K562 (cell line): Measurements from ENCODE around the gene TXNRD2. TPM values are rescaled to one million over a fixed set of nuclear protein-coding genes. Genes with fewer than 3 reads are reported as not detected.

Source experiments
- ADNP ChIP-seq: fragments of 200-800 bp; sonication (Bioruptor generic); IDR thresholded peaks from 2 replicates; pipeline ENCODE4 v1.6.1; 2016; ENCODE audit warnings: missing genetic modification characterization, missing compliant biosample characterization
- BCL6 ChIP-seq: fragments of 250-450 bp; sonication (Bioruptor Pico); IDR thresholded peaks from 2 replicates; pipeline ENCODE4 v1.4.0; 2020
- BRD4 ChIP-seq: fragments of 200-600 bp; sonication (generic); IDR thresholded peaks from 2 replicates; pipeline ENCODE4 v1.6.1; 2017; ENCODE audit warnings: inconsistent platforms
- CCNT2 ChIP-seq: IDR thresholded peaks from 2 replicates; pipeline ENCODE4 v1.6.1; 2011; ENCODE audit warnings: borderline replicate concordance, low read depth, mild to moderate bottlenecking, moderate library complexity, mixed read lengths, low read length; ENCODE audit not compliant: insufficient read length; ENCODE audit errors: extremely low read depth
- CHD2 ChIP-seq: IDR thresholded peaks from 2 replicates; pipeline ENCODE4 v1.6.1; 2011; ENCODE audit warnings: low read depth, low read length
- CREB3 ChIP-seq: fragments of 450-650 bp; conservative IDR thresholded peaks from 2 replicates; pipeline ENCODE4 v1.6.1; 2016; ENCODE audit warnings: missing genetic modification characterization, low read depth, mild to moderate bottlenecking, missing compliant biosample characterization, moderate library complexity
- ELF1 ChIP-seq: fragments of 200-800 bp; sonication (Bioruptor generic); IDR thresholded peaks from 2 replicates; pipeline ENCODE4 v1.6.1; 2016; ENCODE audit warnings: missing genetic modification characterization, missing compliant biosample characterization
- HDGF ChIP-seq: fragments of 450-650 bp; IDR thresholded peaks from 2 replicates; pipeline ENCODE4 v1.6.1; 2016
- KLF6 ChIP-seq: fragments of 250-450 bp; sonication (Bioruptor Pico); IDR thresholded peaks from 2 replicates; pipeline ENCODE4 v1.4.0; 2020; ENCODE audit warnings: mild to moderate bottlenecking, moderate library complexity, borderline replicate concordance
- MCM2 ChIP-seq: fragments of 450-650 bp; IDR thresholded peaks from 2 replicates; pipeline ENCODE4 v1.6.1; 2017; ENCODE audit warnings: low read depth, mild to moderate bottlenecking
- MITF ChIP-seq: IDR thresholded peaks from 2 replicates; pipeline ENCODE4 v1.6.1; 2014; ENCODE audit warnings: antibody characterized with exemption
- NRF1 ChIP-seq, 2 experiments: fragments of 450-650 bp; IDR thresholded peaks in 1 of 2; conservative IDR thresholded peaks in 1 of 2; 2 replicates each; pipeline ENCODE4 v1.6.1; 2014; ENCODE audit warnings: mild to moderate bottlenecking in 2 of 2
- RBM25 ChIP-seq: fragments of 200-400 bp; formaldehyde crosslinking; IDR thresholded peaks from 2 replicates; pipeline ENCODE4 v1.6.1; 2018; ENCODE audit warnings: low read length, low read depth, moderate library complexity; ENCODE audit not compliant: severe bottlenecking
- RFX1 ChIP-seq: fragments of 450-650 bp; IDR thresholded peaks from 2 replicates; pipeline ENCODE4 v1.6.1; 2016; ENCODE audit warnings: mild to moderate bottlenecking, moderate library complexity
- RHOXF2B ChIP-seq: fragments of 250-450 bp; sonication (Bioruptor Pico); conservative IDR thresholded peaks from 2 replicates; pipeline ENCODE4 v1.5.1; 2021
- SAFB ChIP-seq: fragments of 200-400 bp; formaldehyde crosslinking; IDR thresholded peaks from 2 replicates; pipeline ENCODE4 v1.6.1; 2017; ENCODE audit warnings: low read depth, low read length, borderline replicate concordance
- SIN3B ChIP-seq: fragments of 450-650 bp; IDR thresholded peaks from 2 replicates; pipeline ENCODE4 v1.6.1; 2017; ENCODE audit warnings: low read depth, mild to moderate bottlenecking, moderate library complexity
- SMAD2 ChIP-seq: fragments of 150-350 bp; IDR thresholded peaks from 2 replicates; pipeline ENCODE4 v1.6.1; 2014; ENCODE audit warnings: low read depth, mild to moderate bottlenecking, low read length
- TBP ChIP-seq: optimal IDR thresholded peaks from 2 replicates; pipeline ENCODE3; 2011; ENCODE audit warnings: low read depth, low read length, improper control_type of control experiment
- U2AF2 ChIP-seq: fragments of 200-400 bp; formaldehyde crosslinking; optimal IDR thresholded peaks from 2 replicates; pipeline ENCODE3; 2017; ENCODE audit warnings: low read depth, mild to moderate bottlenecking, low read length
- ZNF717 ChIP-seq: fragments of 250-450 bp; sonication (Bioruptor Pico); IDR thresholded peaks from 2 replicates; pipeline ENCODE4 v1.5.0; 2021
- ZNF778 ChIP-seq: fragments of 450-650 bp; formaldehyde crosslinking; IDR thresholded peaks from 2 replicates; pipeline ENCODE4 v1.4.0; 2020; ENCODE audit warnings: mild to moderate bottlenecking, moderate library complexity
- polyA plus RNA-seq, 8 experiments: library from polyadenylated mRNA; depleted of rRNA in 4 of 8; stranded (reverse) in 5 of 8; unstranded in 3 of 8; fragments of >200 nt; fragmentation: Nextera tagmentation in 2 of 8; fragmentation: Illumina TruSeq in 1 of 8; extraction: Ambion mirVana in 2 of 8; extraction: Trizol in 1 of 8; gene quantifications; 2 replicates each; pipeline versions ENCODE4 v1.2.1 to v1.2.3, GENCODE V29; 2011 to 2014; ENCODE audit warnings: inconsistent platforms in 1 of 8, missing spikeins in 1 of 8
- total RNA-seq, 7 experiments: library from RNA; depleted of rRNA in 6 of 7; stranded (reverse); fragments of >200 nt in 6 of 7; fragmentation: Illumina TruSeq in 2 of 7; extraction: Trizol in 2 of 7; gene quantifications; 2 replicates each; pipeline versions ENCODE4 v1.2.1 to v1.2.3, GENCODE V29; 2011 to 2021; ENCODE audit warnings: low replicate concordance in 1 of 7
- TF ChIP-seq, protein P1 (sequence below), 2 experiments: fragments of 450-650 bp; IDR thresholded peaks; 2 replicates each; pipeline ENCODE4 v1.6.1; 2016
- TF ChIP-seq, protein P2 (sequence below): fragments of 450-650 bp; IDR thresholded peaks from 2 replicates; pipeline ENCODE4 v1.7.1; 2018; ENCODE audit warnings: mild to moderate bottlenecking, low read depth; ENCODE audit not compliant: partially characterized antibody

Gene TXNRD2
- total and polyA plus RNA-seq, 9 of the 15 experiments (the other 6 are each of a cell fraction or from before 2014, with no cell fraction given) = 3.3 to 80.2 (median 49.4) TPM

GRCh38 chr22:19962246-19962908 is 20.8 kb upstream of the TXNRD2 start (continued):
- TF ChIP-seq, protein P1, sequence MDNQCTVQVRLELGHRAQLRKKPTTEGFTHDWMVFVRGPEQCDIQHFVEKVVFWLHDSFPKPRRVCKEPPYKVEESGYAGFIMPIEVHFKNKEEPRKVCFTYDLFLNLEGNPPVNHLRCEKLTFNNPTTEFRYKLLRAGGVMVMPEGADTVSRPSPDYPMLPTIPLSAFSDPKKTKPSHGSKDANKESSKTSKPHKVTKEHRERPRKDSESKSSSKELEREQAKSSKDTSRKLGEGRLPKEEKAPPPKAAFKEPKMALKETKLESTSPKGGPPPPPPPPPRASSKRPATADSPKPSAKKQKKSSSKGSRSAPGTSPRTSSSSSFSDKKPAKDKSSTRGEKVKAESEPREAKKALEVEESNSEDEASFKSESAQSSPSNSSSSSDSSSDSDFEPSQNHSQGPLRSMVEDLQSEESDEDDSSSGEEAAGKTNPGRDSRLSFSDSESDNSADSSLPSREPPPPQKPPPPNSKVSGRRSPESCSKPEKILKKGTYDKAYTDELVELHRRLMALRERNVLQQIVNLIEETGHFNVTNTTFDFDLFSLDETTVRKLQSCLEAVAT (IDR thresholded peaks at IDR 0.05) = no peak
- TF ChIP-seq, protein P2, sequence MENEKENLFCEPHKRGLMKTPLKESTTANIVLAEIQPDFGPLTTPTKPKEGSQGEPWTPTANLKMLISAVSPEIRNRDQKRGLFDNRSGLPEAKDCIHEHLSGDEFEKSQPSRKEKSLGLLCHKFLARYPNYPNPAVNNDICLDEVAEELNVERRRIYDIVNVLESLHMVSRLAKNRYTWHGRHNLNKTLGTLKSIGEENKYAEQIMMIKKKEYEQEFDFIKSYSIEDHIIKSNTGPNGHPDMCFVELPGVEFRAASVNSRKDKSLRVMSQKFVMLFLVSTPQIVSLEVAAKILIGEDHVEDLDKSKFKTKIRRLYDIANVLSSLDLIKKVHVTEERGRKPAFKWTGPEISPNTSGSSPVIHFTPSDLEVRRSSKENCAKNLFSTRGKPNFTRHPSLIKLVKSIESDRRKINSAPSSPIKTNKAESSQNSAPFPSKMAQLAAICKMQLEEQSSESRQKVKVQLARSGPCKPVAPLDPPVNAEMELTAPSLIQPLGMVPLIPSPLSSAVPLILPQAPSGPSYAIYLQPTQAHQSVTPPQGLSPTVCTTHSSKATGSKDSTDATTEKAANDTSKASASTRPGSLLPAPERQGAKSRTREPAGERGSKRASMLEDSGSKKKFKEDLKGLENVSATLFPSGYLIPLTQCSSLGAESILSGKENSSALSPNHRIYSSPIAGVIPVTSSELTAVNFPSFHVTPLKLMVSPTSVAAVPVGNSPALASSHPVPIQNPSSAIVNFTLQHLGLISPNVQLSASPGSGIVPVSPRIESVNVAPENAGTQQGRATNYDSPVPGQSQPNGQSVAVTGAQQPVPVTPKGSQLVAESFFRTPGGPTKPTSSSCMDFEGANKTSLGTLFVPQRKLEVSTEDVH = no peak
- TF ChIP-seq CHD2 (no peak; the same call in 1 of the 2 replicates), ZNF717 (peak; percentile 82; the same call in 1 of the 2 replicates), U2AF2 (no peak), CREB3 (tag) (no peak), RBM25 (no peak), CCNT2 (no peak), RHOXF2B (0 out of 2 replicates have a peak, but pooled peaks have one; percentile 15), SIN3B (peak; percentile 59; the same call in 1 of the 2 replicates), SMAD2 (no peak), ELF1 (tag) (no peak), BRD4 (no peak), HDGF (peak; percentile 85), ZNF778 (CRISPR knock-in tag) (no peak), BCL6 (CRISPR knock-in tag) (no peak), TBP (no peak), NRF1 (conservative IDR thresholded peaks at IDR 0.05 in 1 of 2, IDR thresholded peaks at IDR 0.05 in 1 of 2) (no peak), ADNP (no peak), RFX1 (no peak), MCM2 (no peak), SAFB (no peak), MITF (0 out of 2 replicates have a peak, but pooled peaks have one; percentile 8), KLF6 (CRISPR knock-in tag) (no peak)
